ENCODE measurements around the gene DNAJC28.

DNA sequence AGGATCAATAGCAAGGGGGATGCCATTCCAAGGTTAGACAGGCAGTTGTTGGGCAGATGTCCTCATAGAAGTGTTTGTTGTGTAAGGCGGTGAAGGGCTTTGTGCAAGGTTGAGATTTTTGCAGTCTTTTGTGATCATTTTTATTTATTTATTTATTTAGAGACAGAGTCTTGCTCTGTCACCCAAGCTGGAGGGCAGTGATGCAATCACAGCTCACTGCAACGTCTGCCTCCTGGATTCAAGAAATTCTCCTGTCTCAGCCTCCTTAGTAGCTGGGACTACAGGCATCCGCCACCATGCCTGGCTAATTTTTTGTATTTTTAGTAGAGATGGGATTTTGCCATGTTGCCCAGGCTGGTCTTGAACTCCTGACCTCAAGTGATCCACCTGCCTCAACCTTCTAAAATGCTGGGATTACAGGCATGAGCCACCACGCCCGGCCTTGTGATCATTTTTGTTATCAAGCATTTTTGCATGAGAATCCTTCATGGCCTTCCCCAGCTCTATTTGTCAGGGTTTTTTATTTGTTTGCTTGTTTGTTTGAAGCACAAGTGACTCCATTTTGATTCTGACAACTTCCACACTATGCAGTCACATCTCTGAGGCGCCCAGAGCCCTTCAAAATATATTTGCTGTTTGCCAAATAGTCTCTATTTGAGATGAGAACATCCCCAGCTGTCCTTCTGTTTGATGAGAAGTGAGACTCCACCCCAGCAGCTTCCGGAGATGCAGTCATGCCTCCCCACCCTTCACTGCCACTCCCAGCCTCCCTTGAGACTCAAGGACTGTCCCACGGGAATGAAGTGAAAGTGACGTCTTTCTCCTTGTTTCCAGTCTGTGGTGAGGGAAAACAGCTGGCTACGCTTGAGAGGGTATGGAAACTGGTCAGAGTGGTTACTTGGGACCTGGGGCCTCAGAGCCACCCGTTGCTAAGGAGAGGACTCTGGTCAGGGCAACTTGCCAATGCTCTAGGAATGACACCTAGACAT, 49.7 kb downstream of the DNAJC28 start:
- TF ChIP-seq, protein P1, sequence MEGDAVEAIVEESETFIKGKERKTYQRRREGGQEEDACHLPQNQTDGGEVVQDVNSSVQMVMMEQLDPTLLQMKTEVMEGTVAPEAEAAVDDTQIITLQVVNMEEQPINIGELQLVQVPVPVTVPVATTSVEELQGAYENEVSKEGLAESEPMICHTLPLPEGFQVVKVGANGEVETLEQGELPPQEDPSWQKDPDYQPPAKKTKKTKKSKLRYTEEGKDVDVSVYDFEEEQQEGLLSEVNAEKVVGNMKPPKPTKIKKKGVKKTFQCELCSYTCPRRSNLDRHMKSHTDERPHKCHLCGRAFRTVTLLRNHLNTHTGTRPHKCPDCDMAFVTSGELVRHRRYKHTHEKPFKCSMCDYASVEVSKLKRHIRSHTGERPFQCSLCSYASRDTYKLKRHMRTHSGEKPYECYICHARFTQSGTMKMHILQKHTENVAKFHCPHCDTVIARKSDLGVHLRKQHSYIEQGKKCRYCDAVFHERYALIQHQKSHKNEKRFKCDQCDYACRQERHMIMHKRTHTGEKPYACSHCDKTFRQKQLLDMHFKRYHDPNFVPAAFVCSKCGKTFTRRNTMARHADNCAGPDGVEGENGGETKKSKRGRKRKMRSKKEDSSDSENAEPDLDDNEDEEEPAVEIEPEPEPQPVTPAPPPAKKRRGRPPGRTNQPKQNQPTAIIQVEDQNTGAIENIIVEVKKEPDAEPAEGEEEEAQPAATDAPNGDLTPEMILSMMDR (conservative IDR thresholded peaks at IDR 0.05; ENCODE audit: low read depth in 2 of 2) = no peak
- TF ChIP-seq POLR2AphosphoS5 (IDR thresholded peaks at IDR 0.05; ENCODE audit: low read depth) (no peak), ZNF114 (CRISPR knock-in tag; IDR thresholded peaks at IDR 0.05) (no peak), CREB1 (CRISPR knock-in tag; IDR thresholded peaks at IDR 0.05; ENCODE audit: low read depth) (no peak), EZH2 (IDR thresholded peaks at IDR 0.05; ENCODE audit: low read depth, unreplicated experiment) (no peak), EZH2phosphoT487 (IDR thresholded peaks at IDR 0.05; ENCODE audit: unreplicated experiment) (no peak), NANOG (IDR thresholded peaks at IDR 0.05; ENCODE audit: borderline replicate concordance) (no peak), STAT1 (IDR thresholded peaks at IDR 0.05; ENCODE audit: unreplicated experiment) (no peak), JUNB (IDR thresholded peaks at IDR 0.05; ENCODE audit: unreplicated experiment) (no peak)
- TF ChIP-seq, protein P2, sequence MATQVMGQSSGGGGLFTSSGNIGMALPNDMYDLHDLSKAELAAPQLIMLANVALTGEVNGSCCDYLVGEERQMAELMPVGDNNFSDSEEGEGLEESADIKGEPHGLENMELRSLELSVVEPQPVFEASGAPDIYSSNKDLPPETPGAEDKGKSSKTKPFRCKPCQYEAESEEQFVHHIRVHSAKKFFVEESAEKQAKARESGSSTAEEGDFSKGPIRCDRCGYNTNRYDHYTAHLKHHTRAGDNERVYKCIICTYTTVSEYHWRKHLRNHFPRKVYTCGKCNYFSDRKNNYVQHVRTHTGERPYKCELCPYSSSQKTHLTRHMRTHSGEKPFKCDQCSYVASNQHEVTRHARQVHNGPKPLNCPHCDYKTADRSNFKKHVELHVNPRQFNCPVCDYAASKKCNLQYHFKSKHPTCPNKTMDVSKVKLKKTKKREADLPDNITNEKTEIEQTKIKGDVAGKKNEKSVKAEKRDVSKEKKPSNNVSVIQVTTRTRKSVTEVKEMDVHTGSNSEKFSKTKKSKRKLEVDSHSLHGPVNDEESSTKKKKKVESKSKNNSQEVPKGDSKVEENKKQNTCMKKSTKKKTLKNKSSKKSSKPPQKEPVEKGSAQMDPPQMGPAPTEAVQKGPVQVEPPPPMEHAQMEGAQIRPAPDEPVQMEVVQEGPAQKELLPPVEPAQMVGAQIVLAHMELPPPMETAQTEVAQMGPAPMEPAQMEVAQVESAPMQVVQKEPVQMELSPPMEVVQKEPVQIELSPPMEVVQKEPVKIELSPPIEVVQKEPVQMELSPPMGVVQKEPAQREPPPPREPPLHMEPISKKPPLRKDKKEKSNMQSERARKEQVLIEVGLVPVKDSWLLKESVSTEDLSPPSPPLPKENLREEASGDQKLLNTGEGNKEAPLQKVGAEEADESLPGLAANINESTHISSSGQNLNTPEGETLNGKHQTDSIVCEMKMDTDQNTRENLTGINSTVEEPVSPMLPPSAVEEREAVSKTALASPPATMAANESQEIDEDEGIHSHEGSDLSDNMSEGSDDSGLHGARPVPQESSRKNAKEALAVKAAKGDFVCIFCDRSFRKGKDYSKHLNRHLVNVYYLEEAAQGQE (IDR thresholded peaks at IDR 0.05; ENCODE audit: unreplicated experiment) = no peak
- TF ChIP-seq, protein P3, sequence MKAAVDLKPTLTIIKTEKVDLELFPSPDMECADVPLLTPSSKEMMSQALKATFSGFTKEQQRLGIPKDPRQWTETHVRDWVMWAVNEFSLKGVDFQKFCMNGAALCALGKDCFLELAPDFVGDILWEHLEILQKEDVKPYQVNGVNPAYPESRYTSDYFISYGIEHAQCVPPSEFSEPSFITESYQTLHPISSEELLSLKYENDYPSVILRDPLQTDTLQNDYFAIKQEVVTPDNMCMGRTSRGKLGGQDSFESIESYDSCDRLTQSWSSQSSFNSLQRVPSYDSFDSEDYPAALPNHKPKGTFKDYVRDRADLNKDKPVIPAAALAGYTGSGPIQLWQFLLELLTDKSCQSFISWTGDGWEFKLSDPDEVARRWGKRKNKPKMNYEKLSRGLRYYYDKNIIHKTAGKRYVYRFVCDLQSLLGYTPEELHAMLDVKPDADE (IDR thresholded peaks at IDR 0.05) = no peak
